HepG2 (cell line): ENCODE results near the gene ABCA2. TPM values are rescaled to one million over a fixed set of nuclear protein-coding genes. Genes with fewer than 3 reads are reported as not detected.

Experiments used
- ATAC-seq: fragments of 200-7000 bp; cut with Tn5 transposase; 3 replicates; pipeline ENCODE4 v1.9.1; 2020; ENCODE audit warnings: mild to moderate bottlenecking, moderate library complexity
- BruUV-seq: library from RNA; stranded (reverse); fragments of 400-500 nt; replicated peaks from 2 replicates; lab custom pipeline; 2021; lab: Mats Ljungman, UMichigan
- CTCF ChIA-PET: fragments of 300-600 bp; formaldehyde crosslinking; extraction: SDS; loops from one replicate; lab custom pipeline; 2021; ENCODE audit warnings: low total read pairs, inconsistent platforms, low intra/inter-chr PET ratio; lab: Yijun Ruan, JAX
- POLR2A ChIA-PET: fragments of 350-600 bp; sonication (Branson Sonifier 250); formaldehyde crosslinking; loops from one replicate; lab custom pipeline; 2020; ENCODE audit warnings: antibody characterized with exemption, inconsistent platforms; lab: Yijun Ruan, JAX
- DNase-seq: peaks from one replicate; pipeline ENCODE4 v3.0.0-alpha.2; 2015; ENCODE audit warnings: low spot score
- FAIRE-seq: peaks from 3 replicates; lab custom pipeline; 2011; peaks lifted over from hg19 to GRCh38; lab: Jason Lieb, UNC
- H2AFZ ChIP-seq: one replicate; pipeline ENCODE4 v1.6.1; 2011; ENCODE audit warnings: low read length, inconsistent platforms
- H3K27ac ChIP-seq: fragments of 300-600 bp; 3 replicates; pipeline ENCODE4 v1.8.0; 2011; ENCODE audit warnings: mixed run types, mild to moderate bottlenecking, mixed read lengths, low read length, inconsistent platforms; ENCODE audit not compliant: insufficient read depth; ENCODE audit errors: extremely low read length
- H3K27me3 ChIP-seq, 2 experiments: fragments of 200-600 bp in 1 of 2; 2 replicates in 1 of 2; 3 replicates in 1 of 2; pipeline versions ENCODE4 v1.6.0 to v1.8.0; 2011; ENCODE audit warnings: low read length in 2 of 2, mild to moderate bottlenecking in 2 of 2, moderate library complexity in 2 of 2, inconsistent platforms in 1 of 2; ENCODE audit not compliant: insufficient read depth in 2 of 2, control insufficient read depth in 1 of 2
- H3K36me3 ChIP-seq, 2 experiments: fragments of 200-600 bp in 1 of 2; replicated peaks in 1 of 2; 2 replicates in 1 of 2; 3 replicates in 1 of 2; pipeline versions ENCODE4 v1.5.1 to v1.8.0; 2011; ENCODE audit warnings: low read length in 2 of 2, inconsistent platforms in 1 of 2; ENCODE audit not compliant: insufficient read depth in 2 of 2, control insufficient read depth in 1 of 2
- H3K4me1 ChIP-seq: 2 replicates; pipeline ENCODE4 v1.5.1; 2012; ENCODE audit warnings: low read length, inconsistent platforms; ENCODE audit not compliant: insufficient read depth
- H3K4me2 ChIP-seq: 2 replicates; pipeline ENCODE4 v1.6.0; 2011; ENCODE audit warnings: low read depth, low read length, inconsistent platforms
- H3K4me3 ChIP-seq, 3 experiments: fragments of 200-600 bp in 1 of 3; sonication (generic), shearing (Covaris generic) in 1 of 3; replicated peaks in 1 of 3; 2 replicates each; pipeline ENCODE4 v1.5.1; 2011 to 2016; ENCODE audit warnings: low read length in 3 of 3, inconsistent platforms in 2 of 3, low read depth in 2 of 3, mild to moderate bottlenecking in 2 of 3, control low read depth in 1 of 3, mixed read lengths in 1 of 3; ENCODE audit not compliant: insufficient read depth in 1 of 3
- H3K79me2 ChIP-seq: one replicate; pipeline ENCODE4 v1.6.1; 2011; ENCODE audit warnings: low read length, inconsistent platforms; ENCODE audit not compliant: insufficient read depth
- H3K9ac ChIP-seq: 2 replicates; pipeline ENCODE4 v1.6.0; 2011; ENCODE audit warnings: mild to moderate bottlenecking, low read depth, low read length, inconsistent platforms; ENCODE audit not compliant: insufficient read depth
- H3K9me3 ChIP-seq: 2 replicates; pipeline ENCODE4 v1.5.1; 2012; ENCODE audit warnings: mild to moderate bottlenecking, low read length
- H4K20me1 ChIP-seq: 2 replicates; pipeline ENCODE4 v1.6.0; 2011; ENCODE audit warnings: inconsistent platforms, mild to moderate bottlenecking, low read length, moderate library complexity; ENCODE audit not compliant: insufficient read depth
- ATAD3A ChIP-seq: sonication (generic); formaldehyde crosslinking; IDR thresholded peaks from 2 replicates; pipeline ENCODE4 v1.4.0; 2020; ENCODE audit warnings: missing genetic modification reagents
- HDAC1 ChIP-seq: sonication (generic); formaldehyde crosslinking; IDR thresholded peaks from 2 replicates; pipeline ENCODE4 v1.5.1; 2020; ENCODE audit warnings: mild to moderate bottlenecking, missing genetic modification reagents
- HIC2 ChIP-seq: sonication (generic); formaldehyde crosslinking; IDR thresholded peaks from 2 replicates; pipeline ENCODE4 v1.9.0; 2022; ENCODE audit warnings: low read depth, missing genetic modification reagents
- KMT2A ChIP-seq: sonication (generic); formaldehyde crosslinking; IDR thresholded peaks from 2 replicates; pipeline ENCODE4 v1.4.0; 2020; ENCODE audit warnings: missing genetic modification reagents
- ZEB1 ChIP-seq: IDR thresholded peaks from 2 replicates; pipeline ENCODE4 v1.6.1; 2012; ENCODE audit warnings: mild to moderate bottlenecking, low read depth, inconsistent platforms; ENCODE audit not compliant: insufficient replicate concordance
- ZNF121 ChIP-seq: sonication (generic); formaldehyde crosslinking; IDR thresholded peaks from 2 replicates; pipeline ENCODE4 v1.5.0; 2020; ENCODE audit warnings: mild to moderate bottlenecking, missing genetic modification reagents
- ZNF337 ChIP-seq: sonication (generic); formaldehyde crosslinking; IDR thresholded peaks from 2 replicates; pipeline ENCODE4 v1.5.1; 2020; ENCODE audit warnings: missing genetic modification reagents, low read depth, mild to moderate bottlenecking, borderline replicate concordance
- ZNF451 ChIP-seq: sonication (generic); formaldehyde crosslinking; IDR thresholded peaks from 2 replicates; pipeline ENCODE4 v1.5.0; 2020; ENCODE audit warnings: mild to moderate bottlenecking, missing genetic modification reagents
- WGBS: methylation state at CpG from one replicate; pipeline ENCODE4 v1.1.6; 2017; ENCODE audit warnings: low lambda C conversion rate; 5-methylcytosine and 5-hydroxymethylcytosine counted together
- in situ Hi-C: cut with HindIII; loops from 2 replicates; pipeline ENCODE4 v1.10.0; 2017; ENCODE audit warnings: low pct_unique_long_range_greater_than_20kb; ENCODE audit not compliant: extremely low pct_ligation_motif_present
- intact Hi-C: fragments of 100-400 bp; cut with micrococcal nuclease; formaldehyde crosslinking; loops from one replicate; pipeline ENCODE4 v1.10.0; 2022; ENCODE audit not compliant: unreplicated experiment
- polyA plus RNA-seq, 8 experiments: library from polyadenylated mRNA; depleted of rRNA in 3 of 8; stranded (reverse) in 7 of 8; unstranded in 1 of 8; fragments of >200 nt; fragmentation: Illumina TruSeq in 4 of 8; extraction: Trizol in 4 of 8; gene quantifications; 2 replicates each; pipeline versions ENCODE4 v1.2.1 to v1.2.3, GENCODE V29; 2011 to 2016; ENCODE audit warnings: low read depth in 4 of 8, missing spikeins in 1 of 8, mixed read lengths in 1 of 8; ENCODE audit not compliant: insufficient read depth in 1 of 8
- total RNA-seq, 5 experiments: library from RNA; depleted of rRNA; stranded (reverse); fragments of >200 nt; fragmentation: Illumina TruSeq; extraction: Trizol; gene quantifications; 2 replicates each; pipeline ENCODE4 v1.2.3, GENCODE V29; 2016; ENCODE audit warnings: low read depth in 1 of 5
- TF ChIP-seq, protein P1 (sequence below): sonication (generic); formaldehyde crosslinking; IDR thresholded peaks from 2 replicates; pipeline ENCODE4 v1.4.0; 2020; ENCODE audit warnings: missing genetic modification reagents, borderline replicate concordance
- TF ChIP-seq, protein P2 (sequence below): sonication (generic); formaldehyde crosslinking; IDR thresholded peaks from 2 replicates; pipeline ENCODE4 v1.8.1; 2023; ENCODE audit warnings: mild to moderate bottlenecking, missing genetic modification reagents, borderline replicate concordance
- TF ChIP-seq, protein P3 (sequence below): IDR thresholded peaks from 2 replicates; pipeline ENCODE4 v1.6.1; 2012; ENCODE audit warnings: low read length, improper control_type of control experiment
- TF ChIP-seq, protein P4 (sequence below): sonication (generic); formaldehyde crosslinking; conservative IDR thresholded peaks from 2 replicates; pipeline ENCODE4 v1.4.0; 2020; ENCODE audit warnings: missing genetic modification reagents

Gene ABCA2
- total and polyA plus RNA-seq, 2 of the 13 experiments (the other 11 are each of a cell fraction or from before 2014, with no cell fraction given) = 2.9 to 19.2 TPM

GRCh38 chr9:136990242-136990911, 37.7 kb downstream of the ABCA2 start:
- DNase-seq = peak; percentile 72
- ChIA-PET POLR2A (no interaction called here), CTCF (no interaction called here)
- no peak for ATAC-seq
- H3K79me2 ChIP-seq = peaks cover 5% of the 10 kb centered on the region
- H3K9me3 ChIP-seq = no peaks in the 10 kb centered on the region
- H3K4me1 ChIP-seq = peaks cover 48% of the 10 kb centered on the region
- in situ Hi-C loops = no loop called here
- no peak for FAIRE-seq
- BruUV-seq = no TSS peak
- H3K27me3 ChIP-seq = peaks cover 3 to 15% of the 10 kb centered on the region in 2 experiments; a peak in 3 of 5 replicates
- H3K27ac ChIP-seq = no peak overlapping the region
- intact Hi-C loops = no loop called here
- H3K36me3 ChIP-seq = no peaks in the 10 kb centered on the region
- H3K4me2 ChIP-seq = peak overlapping the region; percentile 25
- H3K4me3 ChIP-seq = no peak overlapping the region
- no peak overlapping the region for H3K9ac ChIP-seq
- WGBS = 16% methylated on average over 8 of the region's 10 CpGs
- H4K20me1 ChIP-seq = no peaks in the 10 kb centered on the region
- H2AFZ ChIP-seq = no peak overlapping the region
- TF ChIP-seq ATAD3A (CRISPR knock-in tag) = no peak
- TF ChIP-seq, protein P1, sequence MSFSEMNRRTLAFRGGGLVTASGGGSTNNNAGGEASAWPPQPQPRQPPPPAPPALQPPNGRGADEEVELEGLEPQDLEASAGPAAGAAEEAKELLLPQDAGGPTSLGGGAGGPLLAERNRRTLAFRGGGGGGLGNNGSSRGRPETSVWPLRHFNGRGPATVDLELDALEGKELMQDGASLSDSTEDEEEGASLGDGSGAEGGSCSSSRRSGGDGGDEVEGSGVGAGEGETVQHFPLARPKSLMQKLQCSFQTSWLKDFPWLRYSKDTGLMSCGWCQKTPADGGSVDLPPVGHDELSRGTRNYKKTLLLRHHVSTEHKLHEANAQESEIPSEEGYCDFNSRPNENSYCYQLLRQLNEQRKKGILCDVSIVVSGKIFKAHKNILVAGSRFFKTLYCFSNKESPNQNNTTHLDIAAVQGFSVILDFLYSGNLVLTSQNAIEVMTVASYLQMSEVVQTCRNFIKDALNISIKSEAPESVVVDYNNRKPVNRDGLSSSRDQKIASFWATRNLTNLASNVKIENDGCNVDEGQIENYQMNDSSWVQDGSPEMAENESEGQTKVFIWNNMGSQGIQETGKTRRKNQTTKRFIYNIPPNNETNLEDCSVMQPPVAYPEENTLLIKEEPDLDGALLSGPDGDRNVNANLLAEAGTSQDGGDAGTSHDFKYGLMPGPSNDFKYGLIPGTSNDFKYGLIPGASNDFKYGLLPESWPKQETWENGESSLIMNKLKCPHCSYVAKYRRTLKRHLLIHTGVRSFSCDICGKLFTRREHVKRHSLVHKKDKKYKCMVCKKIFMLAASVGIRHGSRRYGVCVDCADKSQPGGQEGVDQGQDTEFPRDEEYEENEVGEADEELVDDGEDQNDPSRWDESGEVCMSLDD (CRISPR knock-in tag) = no peak
- TF ChIP-seq, protein P2, sequence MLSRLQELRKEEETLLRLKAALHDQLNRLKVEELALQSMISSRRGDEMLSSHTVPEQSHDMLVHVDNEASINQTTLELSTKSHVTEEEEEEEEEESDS (CRISPR knock-in tag) = no peak
- TF ChIP-seq, protein P3, sequence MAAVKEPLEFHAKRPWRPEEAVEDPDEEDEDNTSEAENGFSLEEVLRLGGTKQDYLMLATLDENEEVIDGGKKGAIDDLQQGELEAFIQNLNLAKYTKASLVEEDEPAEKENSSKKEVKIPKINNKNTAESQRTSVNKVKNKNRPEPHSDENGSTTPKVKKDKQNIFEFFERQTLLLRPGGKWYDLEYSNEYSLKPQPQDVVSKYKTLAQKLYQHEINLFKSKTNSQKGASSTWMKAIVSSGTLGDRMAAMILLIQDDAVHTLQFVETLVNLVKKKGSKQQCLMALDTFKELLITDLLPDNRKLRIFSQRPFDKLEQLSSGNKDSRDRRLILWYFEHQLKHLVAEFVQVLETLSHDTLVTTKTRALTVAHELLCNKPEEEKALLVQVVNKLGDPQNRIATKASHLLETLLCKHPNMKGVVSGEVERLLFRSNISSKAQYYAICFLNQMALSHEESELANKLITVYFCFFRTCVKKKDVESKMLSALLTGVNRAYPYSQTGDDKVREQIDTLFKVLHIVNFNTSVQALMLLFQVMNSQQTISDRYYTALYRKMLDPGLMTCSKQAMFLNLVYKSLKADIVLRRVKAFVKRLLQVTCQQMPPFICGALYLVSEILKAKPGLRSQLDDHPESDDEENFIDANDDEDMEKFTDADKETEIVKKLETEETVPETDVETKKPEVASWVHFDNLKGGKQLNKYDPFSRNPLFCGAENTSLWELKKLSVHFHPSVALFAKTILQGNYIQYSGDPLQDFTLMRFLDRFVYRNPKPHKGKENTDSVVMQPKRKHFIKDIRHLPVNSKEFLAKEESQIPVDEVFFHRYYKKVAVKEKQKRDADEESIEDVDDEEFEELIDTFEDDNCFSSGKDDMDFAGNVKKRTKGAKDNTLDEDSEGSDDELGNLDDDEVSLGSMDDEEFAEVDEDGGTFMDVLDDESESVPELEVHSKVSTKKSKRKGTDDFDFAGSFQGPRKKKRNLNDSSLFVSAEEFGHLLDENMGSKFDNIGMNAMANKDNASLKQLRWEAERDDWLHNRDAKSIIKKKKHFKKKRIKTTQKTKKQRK = no peak
- TF ChIP-seq ZNF121 = no peak
- 0 out of 2 replicates have a peak, but pooled peaks have one; percentile 22 for TF ChIP-seq HDAC1 (CRISPR knock-in tag)
- TF ChIP-seq KMT2A (CRISPR knock-in tag) = no peak
- TF ChIP-seq ZNF337 (CRISPR knock-in tag) = no peak
- TF ChIP-seq ZEB1 = no peak
- TF ChIP-seq, protein P4, sequence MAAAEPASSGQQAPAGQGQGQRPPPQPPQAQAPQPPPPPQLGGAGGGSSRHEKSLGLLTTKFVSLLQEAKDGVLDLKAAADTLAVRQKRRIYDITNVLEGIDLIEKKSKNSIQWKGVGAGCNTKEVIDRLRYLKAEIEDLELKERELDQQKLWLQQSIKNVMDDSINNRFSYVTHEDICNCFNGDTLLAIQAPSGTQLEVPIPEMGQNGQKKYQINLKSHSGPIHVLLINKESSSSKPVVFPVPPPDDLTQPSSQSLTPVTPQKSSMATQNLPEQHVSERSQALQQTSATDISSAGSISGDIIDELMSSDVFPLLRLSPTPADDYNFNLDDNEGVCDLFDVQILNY (CRISPR knock-in tag) = no peak
- TF ChIP-seq ZNF451 (CRISPR knock-in tag) = no peak
- TF ChIP-seq HIC2 (CRISPR knock-in tag) = 0 out of 2 replicates have a peak, but pooled peaks have one; percentile 10
